Natural killer cell (primary cell): ENCODE results near the gene ENO2. TPM values are rescaled to one million over a fixed set of nuclear protein-coding genes. Genes with fewer than 3 reads are reported as not detected.
A peak's percentile ranks its signal among the peaks of the same experiment; 100 is the strongest.

Experiments used
- ATAC-seq, 3 donors: fragments of 150-1000 bp in 2 of 3; fragments of 200-7000 bp in 1 of 3; cut with Tn5 transposase; 1 replicate in 1 of 3; 2 replicates in 2 of 3; pipeline ENCODE4 v1.10.0; 2021; ENCODE audit warnings: mild to moderate bottlenecking in 2 of 3, moderate library complexity in 2 of 3
- DNase-seq, 2 donors: peaks; one replicate each; pipeline versions ENCODE4 v3.0.0 to v3.0.0-alpha.2; 2013 to 2021; ENCODE audit warnings: mixed read lengths in 1 of 2
- H3K27ac ChIP-seq: one replicate; pipeline ENCODE4 v1.5.1; 2013; ENCODE audit warnings: mild to moderate bottlenecking, low read length
- H3K27me3 ChIP-seq: one replicate; pipeline ENCODE4 v1.6.1; 2013; ENCODE audit warnings: low read length; ENCODE audit not compliant: control insufficient read depth, insufficient read depth
- H3K36me3 ChIP-seq: one replicate; pipeline ENCODE4 v1.6.1; 2013; ENCODE audit warnings: low read length; ENCODE audit not compliant: control insufficient read depth, insufficient read depth
- H3K4me1 ChIP-seq: one replicate; pipeline ENCODE4 v1.6.1; 2013; ENCODE audit warnings: low read length; ENCODE audit not compliant: control insufficient read depth, insufficient read depth
- H3K4me3 ChIP-seq: one replicate; pipeline ENCODE4 v1.5.1; 2013; ENCODE audit warnings: low read length
- H3K9me3 ChIP-seq: one replicate; pipeline ENCODE4 v1.6.1; 2013; ENCODE audit warnings: low read length; ENCODE audit not compliant: control insufficient read depth, insufficient read depth
- H3K27ac Mint-ChIP-seq, 2 donors: one replicate each; pipeline ENCODE4 v1.8.0; 2022; ENCODE audit warnings: mild to moderate bottlenecking in 2 of 2, mixed read lengths in 2 of 2, moderate library complexity in 1 of 2
- H3K27me3 Mint-ChIP-seq, 2 donors: one replicate each; pipeline ENCODE4 v1.8.0; 2022; ENCODE audit warnings: low read depth in 2 of 2, mixed read lengths in 2 of 2
- H3K36me3 Mint-ChIP-seq: one replicate; pipeline ENCODE4 v1.8.0; 2022; ENCODE audit warnings: mixed read lengths
- H3K4me1 Mint-ChIP-seq, 2 donors: one replicate each; pipeline ENCODE4 v1.8.0; 2022; ENCODE audit warnings: mixed read lengths in 2 of 2
- H3K4me3 Mint-ChIP-seq: one replicate; pipeline ENCODE4 v1.8.0; 2022; ENCODE audit warnings: mild to moderate bottlenecking, moderate library complexity, mixed read lengths
- H3K9me3 Mint-ChIP-seq, 2 donors: one replicate each; pipeline ENCODE4 v1.8.0; 2022; ENCODE audit warnings: mixed read lengths in 2 of 2
- WGBS: methylation state at CpG from one replicate; pipeline ENCODE4 v1.1.7; 2013; ENCODE audit warnings: missing lambda C conversion rate; ENCODE audit not compliant: insufficient coverage; 5-methylcytosine and 5-hydroxymethylcytosine counted together
- intact Hi-C: fragments of 100-400 bp; cut with micrococcal nuclease; formaldehyde crosslinking; loops from one replicate; pipeline ENCODE4 v1.14.2; 2022
- total RNA-seq, 4 donors: library from RNA; stranded (reverse); fragments of 120-200 nt in 1 of 4; gene quantifications; one replicate each; pipeline versions ENCODE4 v1.2.3 to v1.2.4, GENCODE V29; 2013 to 2022
- TF ChIP-seq, protein P1 (sequence below): fragments of 200-600 bp; IDR thresholded peaks from one replicate; pipeline ENCODE4 v1.8.0; 2022; ENCODE audit warnings: antibody characterized with exemption

ENO2 gene
- total RNA-seq, 3 donors from 2014 or later (not counting 1 experiment from before 2014, with no cell fraction given): 21.6 to 30.8 (median 23.1) TPM

DNA sequence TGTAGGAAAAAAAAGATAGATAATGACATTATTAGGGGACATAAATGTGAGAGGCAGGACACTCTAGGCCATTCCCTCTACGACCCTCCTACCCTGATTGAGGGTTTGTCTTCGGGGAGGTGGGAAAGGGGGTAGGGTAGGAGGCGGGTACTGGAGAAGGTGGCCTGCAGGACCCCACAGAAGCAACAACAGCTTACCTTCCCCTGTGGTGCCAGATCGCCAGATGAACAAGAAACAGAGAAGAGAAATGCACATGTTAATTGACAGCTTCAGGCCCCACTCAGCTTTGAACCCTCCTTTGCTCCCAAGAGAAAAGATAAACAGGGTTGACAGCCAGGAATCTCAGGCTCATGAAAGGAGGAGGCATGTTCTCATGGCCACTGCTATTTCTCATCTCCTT, 51.3 kb downstream of the ENO2 start:
- Mint-ChIP-seq H3K36me3 (peaks cover 6% of the 10 kb centered on the region), H3K4me3 (no peak overlapping the region), H3K27me3 (no peaks in the 10 kb centered on the region), H3K27ac (peak overlapping the region; percentile 80 to 82), H3K9me3 (no peaks in the 10 kb centered on the region), H3K4me1 (peaks cover 30 to 39% of the 10 kb centered on the region in 2 donors)
- Histone ChIP-seq H3K27ac (peak overlapping the region; percentile 3), H3K9me3 (no peaks in the 10 kb centered on the region), H3K36me3 (peaks cover 49% of the 10 kb centered on the region), H3K4me1 (peaks cover 47% of the 10 kb centered on the region), H3K4me3 (no peak overlapping the region), H3K27me3 (no peaks in the 10 kb centered on the region)
- intact Hi-C loops: loop anchor here (1.0 kb wide), 2 partner anchors 21 to 41 kb away; partner anchors contain the start of gene C12orf57
- TF ChIP-seq, protein P1, sequence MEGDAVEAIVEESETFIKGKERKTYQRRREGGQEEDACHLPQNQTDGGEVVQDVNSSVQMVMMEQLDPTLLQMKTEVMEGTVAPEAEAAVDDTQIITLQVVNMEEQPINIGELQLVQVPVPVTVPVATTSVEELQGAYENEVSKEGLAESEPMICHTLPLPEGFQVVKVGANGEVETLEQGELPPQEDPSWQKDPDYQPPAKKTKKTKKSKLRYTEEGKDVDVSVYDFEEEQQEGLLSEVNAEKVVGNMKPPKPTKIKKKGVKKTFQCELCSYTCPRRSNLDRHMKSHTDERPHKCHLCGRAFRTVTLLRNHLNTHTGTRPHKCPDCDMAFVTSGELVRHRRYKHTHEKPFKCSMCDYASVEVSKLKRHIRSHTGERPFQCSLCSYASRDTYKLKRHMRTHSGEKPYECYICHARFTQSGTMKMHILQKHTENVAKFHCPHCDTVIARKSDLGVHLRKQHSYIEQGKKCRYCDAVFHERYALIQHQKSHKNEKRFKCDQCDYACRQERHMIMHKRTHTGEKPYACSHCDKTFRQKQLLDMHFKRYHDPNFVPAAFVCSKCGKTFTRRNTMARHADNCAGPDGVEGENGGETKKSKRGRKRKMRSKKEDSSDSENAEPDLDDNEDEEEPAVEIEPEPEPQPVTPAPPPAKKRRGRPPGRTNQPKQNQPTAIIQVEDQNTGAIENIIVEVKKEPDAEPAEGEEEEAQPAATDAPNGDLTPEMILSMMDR: no peak
- WGBS: 90% methylated on average over 1 of the region's 4 CpGs
- no peak for DNase-seq
- no peak for ATAC-seq

DNA sequence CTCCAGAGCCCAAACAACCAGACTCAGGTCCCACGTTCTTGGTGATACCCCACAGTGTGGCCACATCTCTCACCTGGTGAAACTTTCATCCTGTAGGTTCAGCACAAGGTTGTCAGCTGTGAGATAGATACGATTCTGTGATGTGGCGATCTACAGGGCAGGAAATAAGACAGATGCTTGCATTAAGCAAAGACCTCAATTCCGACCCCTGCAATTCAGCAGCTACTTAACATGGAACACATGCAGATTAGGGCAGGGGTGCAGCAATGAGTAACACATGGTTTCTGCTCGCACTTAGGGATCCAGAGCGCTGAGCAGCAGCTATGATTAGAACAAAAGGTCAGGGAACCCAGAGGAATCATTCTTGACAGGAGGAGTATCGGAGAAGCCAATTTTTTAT, 52.0 kb downstream of the ENO2 start:
- ATAC-seq (no peak), DNase-seq (no peak)
- H3K9me3 Mint-ChIP-seq: no peaks in the 10 kb centered on the region
- peaks cover 28 to 36% of the 10 kb centered on the region in 2 donors for H3K4me1 Mint-ChIP-seq
- Histone ChIP-seq H3K4me1 (peaks cover 45% of the 10 kb centered on the region), H3K36me3 (peaks cover 42% of the 10 kb centered on the region), H3K27me3 (no peaks in the 10 kb centered on the region), H3K9me3 (no peaks in the 10 kb centered on the region), H3K27ac (no peak overlapping the region), H3K4me3 (no peak overlapping the region)
- peaks cover 6% of the 10 kb centered on the region for H3K36me3 Mint-ChIP-seq
- H3K4me3 Mint-ChIP-seq: peak overlapping the region; percentile 45
- TF ChIP-seq, protein P1: no peak
- WGBS: 86% methylated on average over 7 of the region's 7 CpGs
- intact Hi-C loops: no loop called here
- peak overlapping the region in 1 of 2 donors; percentile 80 for H3K27ac Mint-ChIP-seq
- no peaks in the 10 kb centered on the region for H3K27me3 Mint-ChIP-seq

DNA sequence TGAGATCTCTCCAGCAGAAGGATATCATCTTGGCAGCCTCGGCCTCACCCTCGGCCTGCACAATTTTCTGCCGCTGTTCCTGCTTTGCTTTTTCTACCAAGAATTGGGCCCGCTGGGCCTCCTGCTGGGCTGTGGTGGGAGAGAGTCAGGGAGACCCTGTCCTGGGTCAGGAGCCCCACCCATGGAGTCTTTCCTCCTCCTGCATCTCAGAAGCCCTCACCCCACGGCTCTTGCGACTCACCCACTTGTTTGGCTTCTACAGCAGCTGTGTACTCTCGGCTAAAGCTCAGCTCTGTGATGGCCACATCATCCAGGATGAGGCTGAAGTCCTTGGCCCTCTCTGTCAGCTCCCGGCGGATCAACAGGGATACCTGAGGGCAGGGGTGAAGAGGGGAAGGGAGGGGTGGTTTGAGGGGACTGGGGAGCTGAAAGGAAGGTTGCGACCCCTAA, 53.3 kb downstream of the ENO2 start:
- 98% methylated on average over 9 of the region's 10 CpGs for WGBS
- TF ChIP-seq, protein P1: no peak

DNA sequence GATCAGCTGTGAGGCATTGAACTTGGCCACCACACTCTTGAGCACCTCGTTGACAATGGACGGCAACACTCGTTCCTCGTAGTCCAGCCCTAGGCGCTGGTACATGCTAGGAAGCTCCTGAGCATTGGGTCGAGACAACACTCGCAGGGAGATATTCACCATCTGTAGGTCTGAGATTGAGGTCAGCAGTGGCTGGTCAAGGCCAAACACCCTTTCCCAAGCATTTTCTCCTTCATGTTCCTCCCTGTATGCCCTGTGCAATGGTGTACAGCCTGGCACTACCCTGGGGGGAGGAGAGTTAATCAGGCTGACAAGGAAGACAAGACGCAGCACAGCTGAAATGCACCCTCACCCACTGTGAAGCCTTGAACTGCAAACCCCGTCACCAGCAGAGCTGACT, 54.0 kb downstream of the ENO2 start:
- peak overlapping the region; percentile 99 for H3K4me3 Mint-ChIP-seq
- no peaks in the 10 kb centered on the region for H3K27me3 Mint-ChIP-seq

More for the DNA sequence above, 53.3 kb downstream of the ENO2 start:
- H3K4me3 ChIP-seq: no peak overlapping the region
- H3K4me3 Mint-ChIP-seq: no peak overlapping the region
- intact Hi-C loops: no loop called here
- no peaks in the 10 kb centered on the region for H3K27me3 Mint-ChIP-seq
- no peak overlapping the region for H3K27ac Mint-ChIP-seq
- no peak overlapping the region for H3K27ac ChIP-seq
- H3K9me3 Mint-ChIP-seq: no peaks in the 10 kb centered on the region
- ATAC-seq: no peak
- no peaks in the 10 kb centered on the region for H3K27me3 ChIP-seq
- DNase-seq: no peak
- no peaks in the 10 kb centered on the region for H3K9me3 ChIP-seq
- H3K36me3 Mint-ChIP-seq: peaks cover 6% of the 10 kb centered on the region
- peaks cover 34% of the 10 kb centered on the region for H3K4me1 ChIP-seq
- peaks cover 29 to 33% of the 10 kb centered on the region in 2 donors for H3K4me1 Mint-ChIP-seq
- peaks cover 39% of the 10 kb centered on the region for H3K36me3 ChIP-seq

More for the DNA sequence above, 54.0 kb downstream of the ENO2 start:
- Histone ChIP-seq H3K36me3 (peaks cover 39% of the 10 kb centered on the region), H3K4me1 (peaks cover 29% of the 10 kb centered on the region), H3K9me3 (no peaks in the 10 kb centered on the region), H3K27ac (no peak overlapping the region), H3K27me3 (no peaks in the 10 kb centered on the region), H3K4me3 (no peak overlapping the region)
- intact Hi-C loops: no loop called here
- no peak for ATAC-seq
- DNase-seq: no peak
- TF ChIP-seq, protein P1: no peak
- WGBS: 96% methylated on average over 9 of the region's 9 CpGs
- Mint-ChIP-seq H3K9me3 (no peaks in the 10 kb centered on the region), H3K36me3 (peaks cover 6% of the 10 kb centered on the region), H3K4me1 (peaks cover 29 to 33% of the 10 kb centered on the region in 2 donors), H3K27ac (peak overlapping the region in 1 of 2 donors; percentile 99)
